HG02885 (cell line): ENCODE measurements around the gene ZNF383.
"Not testable (repeated sequence)": the region's sequence is repeated elsewhere in the genome, so short reads cannot be mapped to it uniquely, and the experiment has no call there.

Source experiments
- ATAC-seq: cut with Tn5 transposase; IDR thresholded peaks from one replicate; pipeline ENCODE4 v1.9.1; 2021; ENCODE audit warnings: mild to moderate bottlenecking; ENCODE audit not compliant: unreplicated experiment, poor library complexity

Gene ZNF383

GRCh38 chr19:37292998-37293939 is 75.3 kb downstream of the ZNF383 start:
- ATAC-seq = not testable (repeated sequence)

GRCh38 chr19:37294246-37294645 is 76.2 kb downstream of the ZNF383 start:
- ATAC-seq = not testable (repeated sequence)
